Thyroid gland (tissue), 4 donors: ENCODE results near the gene KRT79. TPM values are rescaled to one million over a fixed set of nuclear protein-coding genes. Genes with fewer than 3 reads are reported as not detected.

ENCODE experiments used
- DNase-seq, 2 donors: peaks; one replicate each; pipeline ENCODE4 v3.0.0-alpha.2; 2019
- H3K27ac ChIP-seq, 3 donors: fragments of 200-600 bp; sonication (generic); 1 replicate in 2 of 3; 2 replicates in 1 of 3; pipeline ENCODE4 v1.5.1; 2016 to 2019; ENCODE audit warnings: mild to moderate bottlenecking in 1 of 3, moderate library complexity in 1 of 3
- H3K27me3 ChIP-seq: fragments of 200-600 bp; sonication (generic); one replicate; pipeline ENCODE4 v1.5.1; 2019
- H3K36me3 ChIP-seq, 2 donors: fragments of 200-600 bp; sonication (generic); one replicate each; pipeline ENCODE4 v1.5.1; 2016 to 2019
- H3K4me1 ChIP-seq, 2 donors: fragments of 200-600 bp; sonication (generic); one replicate each; pipeline ENCODE4 v1.5.1; 2017 to 2019
- H3K4me3 ChIP-seq, 3 donors: fragments of 200-600 bp; sonication (generic); replicated peaks in 1 of 3; 1 replicate in 2 of 3; 2 replicates in 1 of 3; pipeline ENCODE4 v1.5.1; 2016; ENCODE audit warnings: mild to moderate bottlenecking in 1 of 3
- H3K9me3 ChIP-seq: fragments of 200-600 bp; sonication (generic); one replicate; pipeline ENCODE4 v1.5.1; 2017
- POLR2A ChIP-seq, 2 donors: fragments of 450-650 bp; IDR thresholded peaks; one replicate each; pipeline ENCODE4 v1.6.1; 2017; ENCODE audit warnings: antibody characterized with exemption in 2 of 2, mild to moderate bottlenecking in 2 of 2, moderate library complexity in 1 of 2
- WGBS, 2 donors: methylation state at CpG; one replicate each; pipeline ENCODE4 v1.1.5; 2017; 5-methylcytosine and 5-hydroxymethylcytosine counted together
- intact Hi-C: fragments of 100-400 bp; cut with DNase I; formaldehyde crosslinking; loops from one replicate; pipeline ENCODE4 v1.15.1; 2023
- total RNA-seq, 4 donors: library from RNA; depleted of rRNA; stranded (reverse); fragments of >200 nt; gene quantifications; one replicate each; pipeline ENCODE4 v1.2.3, GENCODE V29; 2016
- TF ChIP-seq, protein P1 (sequence below), 6 experiments: fragments of 200-600 bp in 3 of 6; fragments of 450-650 bp in 3 of 6; sonication (generic) in 3 of 6; IDR thresholded peaks; one replicate each; pipeline ENCODE4 v1.5.1; 2016 to 2019; ENCODE audit warnings: antibody characterized with exemption in 6 of 6, mild to moderate bottlenecking in 2 of 6, inconsistent platforms in 1 of 6, moderate library complexity in 1 of 6

The KRT79 gene
- total RNA-seq, 4 donors from 2014 or later = not detected

DNA sequence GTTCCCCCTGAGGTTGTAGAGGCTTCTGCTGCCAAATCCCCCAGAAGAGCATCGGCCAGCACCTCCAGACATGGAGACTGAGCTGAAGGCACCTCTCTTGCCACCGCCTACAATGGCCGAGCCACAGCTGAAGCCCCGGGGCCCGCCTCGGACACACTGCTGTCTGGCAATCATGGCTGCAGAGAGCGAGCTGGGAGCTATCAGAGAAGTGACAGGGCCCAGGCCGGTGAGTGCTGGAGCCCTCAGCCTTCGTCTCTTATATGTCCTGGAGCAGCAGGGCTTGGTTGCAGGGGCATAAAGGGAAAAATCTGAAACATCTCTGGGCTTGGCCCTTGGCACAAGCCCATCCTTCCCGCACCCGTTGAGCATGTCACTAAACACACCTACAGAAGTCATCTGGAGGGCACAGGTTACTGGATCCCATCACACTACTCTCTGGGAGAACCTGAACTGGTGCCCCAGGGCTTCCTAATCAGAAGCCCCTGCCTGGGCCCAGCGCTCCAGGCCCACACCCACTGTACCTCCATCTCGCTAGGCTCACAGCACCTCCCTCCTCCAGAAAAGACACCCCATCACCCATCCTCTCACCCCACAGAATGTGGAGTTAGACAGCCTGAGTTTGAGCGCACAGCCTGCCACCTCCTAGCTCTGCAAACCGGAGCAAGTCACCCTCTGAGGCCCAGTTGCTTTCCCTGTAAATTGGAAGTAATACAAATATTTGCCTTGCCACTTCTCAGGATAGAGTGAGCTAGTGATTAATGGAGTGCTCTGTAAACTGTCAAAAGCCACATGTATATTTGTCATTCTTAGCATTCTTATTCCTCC is 20.0 kb downstream of the KRT79 start, which contains the start of gene KRT4:
TSS of gene KRT4 (minus strand) at position 232 of the 825 bp plus-strand sequence. CDS start at position 174, 58 bp downstream.
- H3K4me3 ChIP-seq = no peak within 1 kb of the TSS
- no peak within 1 kb of the TSS for H3K27ac ChIP-seq
- no peak for TF ChIP-seq POLR2A (IDR thresholded peaks at IDR 0.05)
- TF ChIP-seq, protein P1, sequence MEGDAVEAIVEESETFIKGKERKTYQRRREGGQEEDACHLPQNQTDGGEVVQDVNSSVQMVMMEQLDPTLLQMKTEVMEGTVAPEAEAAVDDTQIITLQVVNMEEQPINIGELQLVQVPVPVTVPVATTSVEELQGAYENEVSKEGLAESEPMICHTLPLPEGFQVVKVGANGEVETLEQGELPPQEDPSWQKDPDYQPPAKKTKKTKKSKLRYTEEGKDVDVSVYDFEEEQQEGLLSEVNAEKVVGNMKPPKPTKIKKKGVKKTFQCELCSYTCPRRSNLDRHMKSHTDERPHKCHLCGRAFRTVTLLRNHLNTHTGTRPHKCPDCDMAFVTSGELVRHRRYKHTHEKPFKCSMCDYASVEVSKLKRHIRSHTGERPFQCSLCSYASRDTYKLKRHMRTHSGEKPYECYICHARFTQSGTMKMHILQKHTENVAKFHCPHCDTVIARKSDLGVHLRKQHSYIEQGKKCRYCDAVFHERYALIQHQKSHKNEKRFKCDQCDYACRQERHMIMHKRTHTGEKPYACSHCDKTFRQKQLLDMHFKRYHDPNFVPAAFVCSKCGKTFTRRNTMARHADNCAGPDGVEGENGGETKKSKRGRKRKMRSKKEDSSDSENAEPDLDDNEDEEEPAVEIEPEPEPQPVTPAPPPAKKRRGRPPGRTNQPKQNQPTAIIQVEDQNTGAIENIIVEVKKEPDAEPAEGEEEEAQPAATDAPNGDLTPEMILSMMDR (IDR thresholded peaks at IDR 0.05) = no peak
- 74 to 84% methylated on average over 7 to 15 of the region's 15 CpGs for WGBS, 2 donors
- DNase-seq = no peak
- H3K9me3 ChIP-seq = no peaks in the 10 kb centered on the region
- H3K36me3 ChIP-seq = no peaks in the 10 kb centered on the region
- peaks cover 3 to 8% of the 10 kb centered on the region in 2 donors for H3K4me1 ChIP-seq
- H3K27me3 ChIP-seq = no peaks in the 10 kb centered on the region
- intact Hi-C loops = no loop called here

GRCh38 chr12:52813203-52813819 is 20.8 kb downstream of the KRT79 start:
- DNase-seq = no peak
- TF ChIP-seq POLR2A (IDR thresholded peaks at IDR 0.05) = no peak
- WGBS, 2 donors = 94 to 97% methylated on average over 8 to 9 of the region's 10 CpGs
- no peaks in the 10 kb centered on the region for H3K9me3 ChIP-seq
- H3K27me3 ChIP-seq = no peaks in the 10 kb centered on the region
- no peak overlapping the region for H3K27ac ChIP-seq
- H3K4me3 ChIP-seq = no peak overlapping the region
- H3K4me1 ChIP-seq = peaks cover 3 to 5% of the 10 kb centered on the region in 2 donors
- H3K36me3 ChIP-seq = no peaks in the 10 kb centered on the region
- intact Hi-C loops = no loop called here

GRCh38 chr12:52812749-52813148 is 21.4 kb downstream of the KRT79 start:
- Histone ChIP-seq H3K9me3 (no peaks in the 10 kb centered on the region), H3K4me3 (no peak overlapping the region), H3K27me3 (no peaks in the 10 kb centered on the region), H3K27ac (no peak overlapping the region), H3K36me3 (no peaks in the 10 kb centered on the region), H3K4me1 (peaks cover 3 to 4% of the 10 kb centered on the region in 2 donors)
- TF ChIP-seq, protein P1 (IDR thresholded peaks at IDR 0.05) = no peak
- no peak for TF ChIP-seq POLR2A (IDR thresholded peaks at IDR 0.05)
- DNase-seq = no peak
- intact Hi-C loops = no loop called here
- 25 to 39% methylated on average over 3 of the region's 3 CpGs for WGBS, 2 donors

- Histone ChIP-seq H3K9me3 (no peaks in the 10 kb centered on the region), H3K27me3 (no peaks in the 10 kb centered on the region), H3K4me1 (peaks cover 3 to 4% of the 10 kb centered on the region in 2 donors), H3K4me3 (no peak overlapping the region), H3K27ac (no peak overlapping the region), H3K36me3 (no peaks in the 10 kb centered on the region)
- intact Hi-C loops = no loop called here
- 72 to 80% methylated on average over 3 to 4 of the region's 4 CpGs for WGBS, 2 donors
- no peak for DNase-seq
- no peak for TF ChIP-seq POLR2A (IDR thresholded peaks at IDR 0.05)
- TF ChIP-seq, protein P1 (IDR thresholded peaks at IDR 0.05) = no peak
Measured at GRCh38 chr12:52812073-52812400, 22.1 kb downstream of the KRT79 start.

- intact Hi-C loops = no loop called here
- WGBS, 2 donors = 90 to 94% methylated on average over 9 of the region's 9 CpGs
- H3K4me3 ChIP-seq = no peak overlapping the region
- no peaks in the 10 kb centered on the region for H3K27me3 ChIP-seq
- DNase-seq = no peak
- no peak overlapping the region for H3K27ac ChIP-seq
- no peak for TF ChIP-seq POLR2A (IDR thresholded peaks at IDR 0.05)
- TF ChIP-seq, protein P1 (IDR thresholded peaks at IDR 0.05) = no peak
- no peaks in the 10 kb centered on the region for H3K36me3 ChIP-seq
- peaks cover 3 to 4% of the 10 kb centered on the region in 2 donors for H3K4me1 ChIP-seq
- no peaks in the 10 kb centered on the region for H3K9me3 ChIP-seq
Measured at GRCh38 chr12:52811191-52812072, 22.7 kb downstream of the KRT79 start.
